H1 (cell line): ENCODE results near the gene TBC1D9. TPM values are rescaled to one million over a fixed set of nuclear protein-coding genes. Genes with fewer than 3 reads are reported as not detected.

ENCODE experiments used
- CTCF ChIA-PET: fragments of 300-600 bp; sonication (Branson Sonifier 250); formaldehyde crosslinking; loops from one replicate; lab custom pipeline; 2021; ENCODE audit not compliant: partially characterized antibody; lab: Charles Lee
- POLR2A ChIA-PET: fragments of 300-600 bp; sonication (Branson Sonifier 250); formaldehyde crosslinking; loops from one replicate; lab custom pipeline; 2021; ENCODE audit warnings: inconsistent platforms; ENCODE audit not compliant: partially characterized antibody; lab: Charles Lee
- DNase-seq, 2 experiments: peaks; one replicate each; pipeline versions ENCODE4 v3.0.0 to v3.0.0-alpha.2; 2010 to 2022; ENCODE audit warnings: low spot score in 2 of 2, low read depth in 1 of 2, mixed read lengths in 1 of 2
- FAIRE-seq: peaks from 2 replicates; lab custom pipeline; 2011; peaks lifted over from hg19 to GRCh38; lab: Jason Lieb, UNC
- H2AFZ ChIP-seq: 2 replicates; pipeline ENCODE4 v1.8.1; 2012; ENCODE audit warnings: low read length, inconsistent platforms
- H2AK5ac ChIP-seq: 2 replicates; pipeline ENCODE4 v1.6.1; 2013; ENCODE audit warnings: low read depth, low read length
- H2BK120ac ChIP-seq: replicated peaks from 2 replicates; pipeline ENCODE3; 2013; ENCODE audit warnings: low read depth, low read length, inconsistent platforms
- H2BK12ac ChIP-seq: 2 replicates; pipeline ENCODE4 v1.6.1; 2013; ENCODE audit warnings: low read depth, low read length
- H2BK15ac ChIP-seq: 2 replicates; pipeline ENCODE4 v1.6.1; 2013; ENCODE audit warnings: low read length
- H2BK20ac ChIP-seq: 2 replicates; pipeline ENCODE4 v1.6.1; 2013; ENCODE audit warnings: low read length
- H2BK5ac ChIP-seq: 2 replicates; pipeline ENCODE4 v1.6.1; 2013; ENCODE audit warnings: low read depth, low read length
- H3K14ac ChIP-seq: 2 replicates; pipeline ENCODE4 v1.6.1; 2013; ENCODE audit warnings: inconsistent platforms; ENCODE audit not compliant: insufficient read length
- H3K18ac ChIP-seq: 2 replicates; pipeline ENCODE4 v1.6.1; 2013; ENCODE audit warnings: low read length; ENCODE audit errors: extremely low read depth
- H3K23ac ChIP-seq: 2 replicates; pipeline ENCODE4 v1.6.1; 2013; ENCODE audit warnings: inconsistent platforms; ENCODE audit not compliant: insufficient read length
- H3K23me2 ChIP-seq: 2 replicates; pipeline ENCODE4 v1.6.1; 2013; ENCODE audit warnings: low read depth, low read length
- H3K27ac ChIP-seq: 2 replicates; pipeline ENCODE4 v1.6.1; 2011; ENCODE audit warnings: low read depth, low read length, inconsistent platforms
- H3K27me3 ChIP-seq, 4 experiments: replicated peaks in 1 of 4; 1 replicate in 1 of 4; 2 replicates in 3 of 4; pipeline versions ENCODE4 v1.6.1 to v1.8.1; 2011 to 2013; ENCODE audit warnings: low read length in 3 of 4, mild to moderate bottlenecking in 3 of 4, inconsistent platforms in 2 of 4, mixed read lengths in 2 of 4, moderate library complexity in 1 of 4; ENCODE audit not compliant: control insufficient read depth in 3 of 4, insufficient read depth in 3 of 4; ENCODE audit errors: extremely low read depth in 1 of 4
- H3K36me3 ChIP-seq, 4 experiments: 2 replicates each; pipeline versions ENCODE4 v1.6.1 to v1.8.1; 2011 to 2013; ENCODE audit warnings: mild to moderate bottlenecking in 4 of 4, low read length in 3 of 4, moderate library complexity in 2 of 4, control low read depth in 1 of 4, inconsistent platforms in 1 of 4; ENCODE audit not compliant: insufficient read depth in 4 of 4, control insufficient read depth in 2 of 4
- H3K4ac ChIP-seq: replicated peaks from 2 replicates; pipeline ENCODE3; 2013; ENCODE audit warnings: low read length, low read depth, mixed read lengths, inconsistent platforms; ENCODE audit not compliant: insufficient read length
- H3K4me1 ChIP-seq, 4 experiments: replicated peaks in 1 of 4; 1 replicate in 1 of 4; 2 replicates in 3 of 4; pipeline versions ENCODE4 v1.6.1 to v1.8.1; 2011 to 2013; ENCODE audit warnings: low read length in 3 of 4, inconsistent platforms in 2 of 4, mixed read lengths in 1 of 4; ENCODE audit not compliant: insufficient read depth in 4 of 4, control insufficient read depth in 3 of 4
- H3K4me2 ChIP-seq, 2 experiments: 2 replicates each; pipeline versions ENCODE4 v1.6.1 to v1.8.1; 2011 to 2013; ENCODE audit warnings: low read depth in 2 of 2, low read length in 2 of 2, control low read depth in 1 of 2, inconsistent platforms in 1 of 2, mild to moderate bottlenecking in 1 of 2; ENCODE audit not compliant: insufficient read depth in 1 of 2
- H3K4me3 ChIP-seq, 4 experiments: fragments of 200-600, 300-600 bp in 1 of 4; sonication (generic), shearing (Covaris generic), sonication (Bioruptor Twin) in 1 of 4; 2 replicates each; pipeline versions ENCODE4 v1.5.1 to v1.8.1; 2011 to 2016; ENCODE audit warnings: low read length in 4 of 4, low read depth in 3 of 4, control low read depth in 2 of 4, inconsistent platforms in 2 of 4, mild to moderate bottlenecking in 2 of 4, mixed read lengths in 1 of 4, moderate library complexity in 1 of 4; ENCODE audit not compliant: insufficient read depth in 2 of 4; ENCODE audit errors: extremely low read depth in 1 of 4
- H3K56ac ChIP-seq: replicated peaks from 2 replicates; pipeline ENCODE3; 2013; ENCODE audit warnings: low read depth, mild to moderate bottlenecking, mixed read lengths, low read length, inconsistent platforms; ENCODE audit not compliant: insufficient read length
- H3K79me1 ChIP-seq: 2 replicates; pipeline ENCODE4 v1.6.1; 2013; ENCODE audit warnings: low read depth, low read length, control low read depth
- H3K79me2 ChIP-seq, 2 experiments: 2 replicates each; pipeline versions ENCODE4 v1.6.1 to v1.8.1; 2012 to 2013; ENCODE audit warnings: low read length in 2 of 2, mild to moderate bottlenecking in 2 of 2, inconsistent platforms in 1 of 2; ENCODE audit not compliant: insufficient read depth in 2 of 2, control insufficient read depth in 1 of 2
- H3K9ac ChIP-seq, 4 experiments: replicated peaks in 1 of 4; 1 replicate in 1 of 4; 2 replicates in 3 of 4; pipeline versions ENCODE4 v1.6.1 to v1.8.1; 2011 to 2013; ENCODE audit warnings: low read depth in 3 of 4, low read length in 3 of 4, control low read depth in 2 of 4, mild to moderate bottlenecking in 2 of 4, moderate library complexity in 2 of 4, inconsistent platforms in 1 of 4; ENCODE audit errors: extremely low read depth in 1 of 4
- H3K9me3 ChIP-seq, 2 experiments: 2 replicates each; pipeline versions ENCODE4 v1.6.1 to v1.8.1; 2012 to 2013; ENCODE audit warnings: mild to moderate bottlenecking in 2 of 2, moderate library complexity in 2 of 2, control low read depth in 1 of 2, inconsistent platforms in 1 of 2, low read depth in 1 of 2, low read length in 1 of 2, mixed read lengths in 1 of 2; ENCODE audit not compliant: insufficient read depth in 2 of 2
- H4K20me1 ChIP-seq, 2 experiments: replicated peaks in 1 of 2; 2 replicates each; pipeline versions ENCODE3 to v1.8.1; 2011 to 2013; ENCODE audit warnings: inconsistent platforms in 2 of 2, low read length in 2 of 2, mild to moderate bottlenecking in 1 of 2; ENCODE audit not compliant: insufficient read depth in 2 of 2, control insufficient read depth in 1 of 2
- H4K5ac ChIP-seq: 2 replicates; pipeline ENCODE4 v1.6.1; 2013; ENCODE audit warnings: low read length, low read depth, mixed read lengths, inconsistent platforms; ENCODE audit not compliant: insufficient read length
- H4K8ac ChIP-seq: 2 replicates; pipeline ENCODE4 v1.8.0; 2013; ENCODE audit warnings: mild to moderate bottlenecking, moderate library complexity, low read length, inconsistent platforms; ENCODE audit not compliant: insufficient read depth; ENCODE audit errors: extremely low read depth
- H4K91ac ChIP-seq: replicated peaks from 2 replicates; pipeline ENCODE3; 2013; ENCODE audit warnings: low read length, mixed read lengths, inconsistent platforms; ENCODE audit not compliant: insufficient read length
- BCL11A ChIP-seq, 2 experiments: IDR thresholded peaks; one replicate each; pipeline ENCODE4 v1.6.1; 2011; ENCODE audit warnings: low read depth in 2 of 2, low read length in 2 of 2, mild to moderate bottlenecking in 2 of 2
- EGR1 ChIP-seq: IDR thresholded peaks from 2 replicates; pipeline ENCODE4 v1.6.1; 2011; ENCODE audit warnings: low read depth, low read length, borderline replicate concordance
- EZH2 ChIP-seq: fragments of 200-600 bp; sonication (generic); IDR thresholded peaks from 2 replicates; pipeline ENCODE4 v1.7.1; 2012; ENCODE audit warnings: low read depth, mild to moderate bottlenecking, moderate library complexity, low read length, inconsistent platforms; ENCODE audit not compliant: severe bottlenecking
- FOSL1 ChIP-seq: IDR thresholded peaks from 2 replicates; pipeline ENCODE4 v1.6.1; 2011; ENCODE audit warnings: mild to moderate bottlenecking, low read depth, low read length, moderate library complexity; ENCODE audit not compliant: insufficient read depth
- MAFK ChIP-seq: IDR thresholded peaks from 2 replicates; pipeline ENCODE4 v1.6.1; 2012; ENCODE audit warnings: low read depth, mild to moderate bottlenecking, improper control_type of control experiment, low read length
- NANOG ChIP-seq: IDR thresholded peaks from 2 replicates; pipeline ENCODE4 v1.6.1; 2011; ENCODE audit warnings: low read length, low read depth, mild to moderate bottlenecking, inconsistent platforms; ENCODE audit not compliant: insufficient read depth, poor library complexity, severe bottlenecking
- SUZ12 ChIP-seq: fragments of 200-600 bp; sonication (generic); IDR thresholded peaks from 2 replicates; pipeline ENCODE4 v1.6.1; 2012; ENCODE audit warnings: mild to moderate bottlenecking, inconsistent platforms, low read length, moderate library complexity, mixed read lengths
- TAF7 ChIP-seq: optimal IDR thresholded peaks from 2 replicates; pipeline ENCODE3; 2011; ENCODE audit warnings: low read depth, mild to moderate bottlenecking, inconsistent platforms, low read length, moderate library complexity, borderline replicate concordance
- WGBS, 2 experiments: shearing (Covaris generic) in 1 of 2; methylation state at CpG; one replicate each; pipeline versions ENCODE4 v1.1.6 to v1.1.7; 2013 to 2015; ENCODE audit warnings: low lambda C conversion rate in 2 of 2, mixed read lengths in 2 of 2, inconsistent platforms in 1 of 2, low coverage in 1 of 2, missing lambda C conversion rate in 1 of 2; ENCODE audit not compliant: insufficient replicate concordance in 2 of 2, insufficient coverage in 1 of 2, insufficient read length in 1 of 2; ENCODE audit errors: extremely low coverage in 1 of 2, missing lambda C conversion rate in 1 of 2; 5-methylcytosine and 5-hydroxymethylcytosine counted together
- polyA plus RNA-seq, 7 experiments: library from polyadenylated mRNA; depleted of rRNA in 3 of 7; stranded (reverse) in 5 of 7; unstranded in 2 of 7; fragments of >200 nt in 5 of 7; fragments of 200-250 nt in 2 of 7; gene quantifications; 1 replicate in 5 of 7; 2 replicates in 1 of 7; 4 replicates in 1 of 7; pipeline versions ENCODE4 v1.2.1 to v1.2.3, GENCODE V29; 2011 to 2013; ENCODE audit warnings: missing spikeins in 2 of 7, mixed read lengths in 2 of 7
- total RNA-seq: library from RNA; stranded (reverse); fragmentation: NEBNext Ultra II Directional; extraction: Animal tissue kit (Norgen Biotek cat#: 25700); gene quantifications from 2 replicates; pipeline ENCODE4 v1.2.1, GENCODE V29; 2021
- TF ChIP-seq, protein P1 (sequence below): IDR thresholded peaks from 2 replicates; pipeline ENCODE4 v1.6.1; 2012; ENCODE audit warnings: inconsistent platforms
- TF ChIP-seq, protein P2 (sequence below): IDR thresholded peaks from 2 replicates; pipeline ENCODE4 v1.6.1; 2011; ENCODE audit warnings: low read length, improper control_type of control experiment

The TBC1D9 gene
- total and polyA plus RNA-seq, 2 of the 8 experiments (the other 6 are each of a cell fraction or from before 2014, with no cell fraction given) = 0.94 to 1.0 TPM

DNA sequence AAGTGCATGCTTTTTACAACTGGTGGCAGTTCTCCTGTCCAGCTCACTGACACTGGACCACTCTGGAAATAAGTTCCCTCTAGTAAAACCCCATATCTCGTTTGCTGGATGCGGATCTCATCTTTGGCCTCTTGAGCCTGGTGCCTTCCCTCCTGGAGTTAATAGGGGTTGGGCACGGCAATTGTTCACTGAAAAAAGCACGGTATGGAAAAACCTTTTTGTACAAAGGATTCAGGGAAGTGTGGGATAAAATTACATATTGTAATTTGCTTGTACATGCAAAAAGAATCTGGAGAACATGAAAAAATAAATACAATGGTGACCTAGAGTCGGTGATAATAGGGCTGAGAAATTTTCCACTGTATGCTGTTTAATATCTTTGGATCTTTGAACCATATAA is 30.6 kb downstream of the TBC1D9 start:
- ChIA-PET CTCF (no interaction called here), POLR2A (no interaction called here)
- Histone ChIP-seq H3K9ac (no peak overlapping the region), H3K23me2 (no peaks in the 10 kb centered on the region), H3K14ac (no peak overlapping the region), H3K9me3 (no peaks in the 10 kb centered on the region), H3K18ac (no peak overlapping the region), H2AFZ (no peak overlapping the region), H3K23ac (no peak overlapping the region), H3K27ac (no peak overlapping the region), H4K20me1 (no peaks in the 10 kb centered on the region), H3K4me3 (no peak overlapping the region), H3K79me1 (no peaks in the 10 kb centered on the region), H3K27me3 (no peaks in the 10 kb centered on the region), H3K56ac (no peak overlapping the region), H3K4me2 (no peak overlapping the region), H3K4ac (no peak overlapping the region), H2BK20ac (no peak overlapping the region), H4K8ac (no peak overlapping the region), H4K5ac (no peak overlapping the region), H2AK5ac (no peak overlapping the region), H2BK15ac (no peak overlapping the region), H3K36me3 (no peaks in the 10 kb centered on the region), H2BK120ac (no peak overlapping the region), H2BK5ac (no peak overlapping the region), H3K79me2 (no peaks in the 10 kb centered on the region), H3K4me1 (peaks cover 0 to 5% (median 0%) of the 10 kb centered on the region in 4 experiments; a peak in 1 of 7 replicates), H2BK12ac (no peak overlapping the region), H4K91ac (no peak overlapping the region)
- FAIRE-seq (no peak), DNase-seq (no peak)
- 93% methylated on average over 5 of the region's 5 CpGs; no CpG with 5 or more reads in 1 of the 2 experiments for WGBS, 2 experiments
- TF ChIP-seq SUZ12 (no peak), EZH2 (no peak), BCL11A (IDR thresholded peaks at IDR 0.05; ENCODE audit: low read depth in 2 of 2, low read length in 2 of 2) (no peak), FOSL1 (no peak), TAF7 (no peak), EGR1 (no peak), MAFK (no peak), NANOG (no peak)
- TF ChIP-seq, protein P1, sequence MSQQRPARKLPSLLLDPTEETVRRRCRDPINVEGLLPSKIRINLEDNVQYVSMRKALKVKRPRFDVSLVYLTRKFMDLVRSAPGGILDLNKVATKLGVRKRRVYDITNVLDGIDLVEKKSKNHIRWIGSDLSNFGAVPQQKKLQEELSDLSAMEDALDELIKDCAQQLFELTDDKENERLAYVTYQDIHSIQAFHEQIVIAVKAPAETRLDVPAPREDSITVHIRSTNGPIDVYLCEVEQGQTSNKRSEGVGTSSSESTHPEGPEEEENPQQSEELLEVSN = no peak
- TF ChIP-seq, protein P2, sequence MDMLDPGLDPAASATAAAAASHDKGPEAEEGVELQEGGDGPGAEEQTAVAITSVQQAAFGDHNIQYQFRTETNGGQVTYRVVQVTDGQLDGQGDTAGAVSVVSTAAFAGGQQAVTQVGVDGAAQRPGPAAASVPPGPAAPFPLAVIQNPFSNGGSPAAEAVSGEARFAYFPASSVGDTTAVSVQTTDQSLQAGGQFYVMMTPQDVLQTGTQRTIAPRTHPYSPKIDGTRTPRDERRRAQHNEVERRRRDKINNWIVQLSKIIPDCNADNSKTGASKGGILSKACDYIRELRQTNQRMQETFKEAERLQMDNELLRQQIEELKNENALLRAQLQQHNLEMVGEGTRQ = no peak
